Naive thymus-derived CD4-positive, alpha-beta T cell (primary cell): Measurements from ENCODE around the gene FAAH. TPM values are rescaled to one million over a fixed set of nuclear protein-coding genes. Genes with fewer than 3 reads are reported as not detected.

Experiments
- ATAC-seq: fragments of 150-1000 bp; cut with Tn5 transposase; 2 replicates; pipeline ENCODE4 v1.10.0; 2021; ENCODE audit warnings: mild to moderate bottlenecking, moderate library complexity
- CTCF ChIA-PET: fragments of 350-600 bp; sonication (Branson Sonifier 250); formaldehyde crosslinking; loops from one replicate; lab custom pipeline; 2021; ENCODE audit warnings: antibody characterized with exemption; lab: Charles Lee
- POLR2A ChIA-PET: fragments of 350-600 bp; sonication (Branson Sonifier 250); formaldehyde crosslinking; loops from one replicate; lab custom pipeline; 2021; ENCODE audit warnings: antibody characterized with exemption, inconsistent platforms; lab: Charles Lee
- DNase-seq, 9 donors: peaks; one replicate each; pipeline versions ENCODE4 v3.0.0 to v3.0.0-alpha.2; 2020 to 2022; ENCODE audit warnings: mixed read lengths in 1 of 9
- H3K27ac ChIP-seq: one replicate; pipeline ENCODE4 v1.7.0; 2013; ENCODE audit warnings: mild to moderate bottlenecking, low read depth, low read length, moderate library complexity
- H3K27me3 ChIP-seq, 2 donors: one replicate each; pipeline ENCODE4 v1.7.0; 2013; ENCODE audit warnings: low read length in 2 of 2, mild to moderate bottlenecking in 2 of 2, moderate library complexity in 2 of 2; ENCODE audit not compliant: control insufficient read depth in 2 of 2, insufficient read depth in 2 of 2
- H3K36me3 ChIP-seq, 3 experiments: 1 replicate in 2 of 3; 2 replicates in 1 of 3; pipeline ENCODE4 v1.7.0; 2013; ENCODE audit warnings: low read length in 3 of 3, mild to moderate bottlenecking in 3 of 3, moderate library complexity in 1 of 3; ENCODE audit not compliant: insufficient read depth in 3 of 3, control insufficient read depth in 2 of 3
- H3K4me1 ChIP-seq, 2 donors: one replicate each; pipeline ENCODE4 v1.7.0; 2013; ENCODE audit warnings: low read length in 2 of 2, mild to moderate bottlenecking in 2 of 2, moderate library complexity in 1 of 2; ENCODE audit not compliant: control insufficient read depth in 2 of 2, insufficient read depth in 2 of 2
- H3K4me3 ChIP-seq: 2 replicates; pipeline ENCODE4 v1.7.0; 2013; ENCODE audit warnings: mild to moderate bottlenecking, low read length
- H3K9me3 ChIP-seq, 3 experiments: 1 replicate in 2 of 3; 2 replicates in 1 of 3; pipeline ENCODE4 v1.7.0; 2013; ENCODE audit warnings: low read length in 3 of 3; ENCODE audit not compliant: control insufficient read depth in 2 of 3
- H3K27ac Mint-ChIP-seq, 9 donors: one replicate each; pipeline ENCODE4 v1.8.0; 2020 to 2022; ENCODE audit warnings: mixed read lengths in 9 of 9, mild to moderate bottlenecking in 8 of 9, moderate library complexity in 5 of 9, inconsistent platforms in 2 of 9
- H3K27me3 Mint-ChIP-seq, 5 donors: one replicate each; pipeline ENCODE4 v1.8.0; 2021 to 2022; ENCODE audit warnings: mixed read lengths in 5 of 5, mild to moderate bottlenecking in 1 of 5
- H3K36me3 Mint-ChIP-seq, 5 donors: one replicate each; pipeline ENCODE4 v1.8.0; 2020 to 2022; ENCODE audit warnings: mixed read lengths in 5 of 5, mild to moderate bottlenecking in 3 of 5, inconsistent platforms in 1 of 5
- H3K4me1 Mint-ChIP-seq, 7 donors: one replicate each; pipeline ENCODE4 v1.8.0; 2020 to 2022; ENCODE audit warnings: mixed read lengths in 7 of 7, mild to moderate bottlenecking in 3 of 7, inconsistent platforms in 1 of 7
- H3K4me3 Mint-ChIP-seq, 10 donors: one replicate each; pipeline ENCODE4 v1.8.0; 2020 to 2022; ENCODE audit warnings: mild to moderate bottlenecking in 10 of 10, mixed read lengths in 10 of 10, moderate library complexity in 6 of 10, inconsistent platforms in 2 of 10
- H3K9me3 Mint-ChIP-seq, 11 donors: one replicate each; pipeline ENCODE4 v1.8.0; 2020 to 2022; ENCODE audit warnings: mixed read lengths in 11 of 11, mild to moderate bottlenecking in 4 of 11, inconsistent platforms in 1 of 11, moderate library complexity in 1 of 11
- intact Hi-C, 2 donors: fragments of 100-400 bp; cut with micrococcal nuclease; formaldehyde crosslinking; loops; one replicate each; pipeline ENCODE4 v1.15.1; 2023
- polyA plus RNA-seq, 2 donors: library from polyadenylated mRNA; unstranded; fragments of 300-500 nt; fragmentation: Illumina TruSeq; gene quantifications; one replicate each; pipeline ENCODE4 v1.2.3, GENCODE V29; 2021
- total RNA-seq, 6 experiments: library from RNA in 5 of 6; stranded (reverse) in 5 of 6; gene quantifications; 1 replicate in 5 of 6; 2 replicates in 1 of 6; pipeline ENCODE4 v1.2.3 and lab custom pipeline; 2021 to 2026

Gene FAAH
- total and polyA plus RNA-seq, 7 experiments from 2014 or later = 1.6 to 17.1 (median 8.3) TPM

- H3K27ac Mint-ChIP-seq = no peak overlapping the region
- peaks cover 0 to 3% (median 0%) of the 10 kb centered on the region in 5 donors for H3K36me3 Mint-ChIP-seq
- peaks cover 29 to 56% (median 39%) of the 10 kb centered on the region in 5 donors for H3K27me3 Mint-ChIP-seq
- intact Hi-C loops = no loop called here
- CTCF ChIA-PET = no interaction called here
- no peak for DNase-seq
- no peaks in the 10 kb centered on the region for H3K9me3 Mint-ChIP-seq
- H3K27ac ChIP-seq = no peak overlapping the region
- no peak overlapping the region for H3K4me3 Mint-ChIP-seq
- POLR2A ChIA-PET = no interaction called here
- H3K27me3 ChIP-seq = no peaks in the 10 kb centered on the region
- peaks cover 0 to 5% (median 3%) of the 10 kb centered on the region in 7 donors for H3K4me1 Mint-ChIP-seq
- H3K9me3 ChIP-seq = no peaks in the 10 kb centered on the region
- no peak for ATAC-seq
- no peak overlapping the region for H3K4me3 ChIP-seq
- H3K36me3 ChIP-seq = no peaks in the 10 kb centered on the region
- no peaks in the 10 kb centered on the region for H3K4me1 ChIP-seq
Observed at GRCh38 chr1:46461017-46461808, 67.1 kb downstream of the FAAH start.

GRCh38 chr1:46461809-46462448, 67.8 kb downstream of the FAAH start:
- CTCF ChIA-PET = no interaction called here

More at GRCh38 chr1:46461809-46462448, 67.8 kb downstream of the FAAH start:
- Mint-ChIP-seq H3K36me3 (peaks cover 0 to 3% (median 0%) of the 10 kb centered on the region in 5 donors), H3K4me1 (peaks cover under 1 to 7% (median 5%) of the 10 kb centered on the region in 7 donors), H3K4me3 (no peak overlapping the region), H3K9me3 (no peaks in the 10 kb centered on the region), H3K27ac (no peak overlapping the region), H3K27me3 (peaks cover 31 to 61% (median 39%) of the 10 kb centered on the region in 5 donors)
- POLR2A ChIA-PET = no interaction called here
- H3K36me3 ChIP-seq = no peaks in the 10 kb centered on the region
- H3K4me3 ChIP-seq = no peak overlapping the region
- intact Hi-C loops = no loop called here
- ATAC-seq (no peak), DNase-seq (no peak)
- H3K27me3 ChIP-seq = no peaks in the 10 kb centered on the region
- no peaks in the 10 kb centered on the region for H3K9me3 ChIP-seq
- H3K27ac ChIP-seq = no peak overlapping the region
- peaks cover 0 to under 1% of the 10 kb centered on the region in 2 donors for H3K4me1 ChIP-seq

Other genes starting within 250 kb of the FAAH start
- not detected for gene TSPAN1, start 219.2 kb upstream of the FAAH start, total RNA-seq
- not detected for gene TSPAN1, start 219.2 kb upstream of the FAAH start, polyA plus RNA-seq
- not detected for gene P3R3URF, start 217.8 kb upstream of the FAAH start, total RNA-seq
- gene P3R3URF, start 217.8 kb upstream of the FAAH start, polyA plus RNA-seq = not detected
- 10 to 100 TPM; 35.7 to 58.6 (median 41.9) TPM for gene POMGNT1, start 195.9 kb upstream of the FAAH start, total RNA-seq
- 10 to 100 TPM; 34.6 to 35.5 TPM for gene POMGNT1, start 195.9 kb upstream of the FAAH start, polyA plus RNA-seq
- 1 to 10 TPM in 2 of 5 experiments, under 1 TPM in 3; 0.12 to 1.3 (median 0.20) TPM for gene LURAP1, start 191.0 kb upstream of the FAAH start, total RNA-seq
- gene LURAP1, start 191.0 kb upstream of the FAAH start, polyA plus RNA-seq = not detected
- gene RAD54L, start 146.6 kb upstream of the FAAH start, total RNA-seq = 10 to 100 TPM in 1 of 5 experiments, 1 to 10 TPM in 3, under 1 TPM in 1; 0.94 to 31.9 (median 2.1) TPM
- 1 to 10 TPM in 1 of 2 donors, not detected in 1; 1.2 TPM for gene RAD54L, start 146.6 kb upstream of the FAAH start, polyA plus RNA-seq
- gene LRRC41, start 90.7 kb upstream of the FAAH start, total RNA-seq = 10 to 100 TPM; 34.4 to 50.5 (median 37.2) TPM
- 10 to 100 TPM; 52.0 to 63.4 TPM for gene LRRC41, start 90.7 kb upstream of the FAAH start, polyA plus RNA-seq
- gene UQCRH, start 90.6 kb upstream of the FAAH start, total RNA-seq = 100 to 1,000 TPM; 107 to 260 (median 127) TPM
- gene UQCRH, start 90.6 kb upstream of the FAAH start, polyA plus RNA-seq = 100 to 1,000 TPM; 303 to 332 TPM
- gene NSUN4, start 53.5 kb upstream of the FAAH start, total RNA-seq = 10 to 100 TPM; 27.1 to 30.7 (median 29.0) TPM
- 10 to 100 TPM; 10.2 to 17.3 TPM for gene NSUN4, start 53.5 kb upstream of the FAAH start, polyA plus RNA-seq
- gene DMBX1, start 95.5 kb downstream of the FAAH start, total RNA-seq = not detected
- not detected for gene DMBX1, start 95.5 kb downstream of the FAAH start, polyA plus RNA-seq
- gene KNCN, start 157.3 kb downstream of the FAAH start, total RNA-seq = not detected
- gene KNCN, start 157.3 kb downstream of the FAAH start, polyA plus RNA-seq = not detected
- 10 to 100 TPM; 35.8 to 80.1 (median 54.1) TPM for gene MKNK1, start 210.0 kb downstream of the FAAH start, total RNA-seq
- 10 to 100 TPM; 21.9 to 23.3 TPM for gene MKNK1, start 210.0 kb downstream of the FAAH start, polyA plus RNA-seq
- gene MOB3C, start 222.5 kb downstream of the FAAH start, total RNA-seq = 10 to 100 TPM; 12.1 to 25.8 (median 25.2) TPM
- gene MOB3C, start 222.5 kb downstream of the FAAH start, polyA plus RNA-seq = 10 to 100 TPM in 1 of 2 donors, 1 to 10 TPM in 1; 9.3 to 21.7 TPM